ENCODE results near the gene ZNF584. TPM values are rescaled to one million over a fixed set of nuclear protein-coding genes. Genes with fewer than 3 reads are reported as not detected.
A peak's percentile ranks its signal among the peaks of the same experiment; 100 is the strongest.

Gene ZNF584
- total RNA-seq, 3 donors from 2014 or later (not counting 1 experiment from before 2014, with no cell fraction given) = 1.6 to 3.9 (median 2.8) TPM

GRCh38 chr19:58379246-58379645 is 29.2 kb upstream of the ZNF584 start:
- H3K27me3 Mint-ChIP-seq (ENCODE audit: low read depth in 2 of 2) = no peaks in the 10 kb centered on the region
- Histone ChIP-seq H3K9me3 (ENCODE audit: control insufficient read depth, insufficient read depth, low read length) (no peaks in the 10 kb centered on the region), H3K4me1 (ENCODE audit: control insufficient read depth, insufficient read depth, low read length) (peaks cover 27% of the 10 kb centered on the region), H3K27me3 (ENCODE audit: control insufficient read depth, insufficient read depth, low read length) (no peaks in the 10 kb centered on the region), H3K4me3 (ENCODE audit: low read length) (no peak overlapping the region), H3K36me3 (ENCODE audit: control insufficient read depth, insufficient read depth, low read length) (no peaks in the 10 kb centered on the region), H3K27ac (ENCODE audit: low read length) (no peak overlapping the region)
- peaks cover 13 to 22% of the 10 kb centered on the region in 2 donors for H3K4me1 Mint-ChIP-seq
- TF ChIP-seq CTCF (IDR thresholded peaks at IDR 0.05) = no peak
- peak overlapping the region; percentile 89 for H3K4me3 Mint-ChIP-seq
- ATAC-seq (no peak), DNase-seq (no peak)
- WGBS (ENCODE audit: insufficient coverage) = 95% methylated on average over 6 of the region's 6 CpGs
- H3K27ac Mint-ChIP-seq = peak overlapping the region; percentile 93 to 94
- no peaks in the 10 kb centered on the region for H3K9me3 Mint-ChIP-seq
- no peaks in the 10 kb centered on the region for H3K36me3 Mint-ChIP-seq
- intact Hi-C loops (cut with micrococcal nuclease) = no loop called here

GRCh38 chr19:58380037-58380661 is 28.3 kb upstream of the ZNF584 start:
- Mint-ChIP-seq H3K27me3 (ENCODE audit: low read depth in 2 of 2) (no peaks in the 10 kb centered on the region), H3K27ac (peak overlapping the region; percentile 93 to 94), H3K4me1 (peaks cover 13 to 22% of the 10 kb centered on the region in 2 donors), H3K9me3 (no peaks in the 10 kb centered on the region), H3K36me3 (no peaks in the 10 kb centered on the region), H3K4me3 (peak overlapping the region; percentile 89)
- no peak for DNase-seq
- H3K4me3 ChIP-seq (ENCODE audit: low read length) = peak overlapping the region; percentile 50
- no peaks in the 10 kb centered on the region for H3K27me3 ChIP-seq (ENCODE audit: control insufficient read depth, insufficient read depth, low read length)
- no peak for TF ChIP-seq CTCF (IDR thresholded peaks at IDR 0.05)
- H3K9me3 ChIP-seq (ENCODE audit: control insufficient read depth, insufficient read depth, low read length) = no peaks in the 10 kb centered on the region
- 7% methylated on average over 24 of the region's 24 CpGs for WGBS (ENCODE audit: insufficient coverage)
- ATAC-seq = no peak
- intact Hi-C loops (cut with micrococcal nuclease) = loop anchor here (2.0 to 10.0 kb wide), 3 partner anchors 53 to 195 kb away; partner anchors contain the start of genes ZNF274, ZNF324 and ZSCAN22
- peak overlapping the region; percentile 92 for H3K27ac ChIP-seq (ENCODE audit: low read length)
- no peaks in the 10 kb centered on the region for H3K36me3 ChIP-seq (ENCODE audit: control insufficient read depth, insufficient read depth, low read length)
- H3K4me1 ChIP-seq (ENCODE audit: control insufficient read depth, insufficient read depth, low read length) = peaks cover 29% of the 10 kb centered on the region

- Mint-ChIP-seq H3K27ac (peak within 1 kb of the TSS; percentile 93 to 94), H3K9me3 (no peaks in the 10 kb centered on the region), H3K4me3 (peak within 1 kb of the TSS; percentile 89), H3K27me3 (ENCODE audit: low read depth in 2 of 2) (no peaks in the 10 kb centered on the region), H3K4me1 (peaks cover 13 to 28% of the 10 kb centered on the region in 2 donors), H3K36me3 (no peaks in the 10 kb centered on the region)
- H3K4me3 ChIP-seq (ENCODE audit: low read length) = peak within 1 kb of the TSS; percentile 50
- H3K9me3 ChIP-seq (ENCODE audit: control insufficient read depth, insufficient read depth, low read length) = no peaks in the 10 kb centered on the region
- DNase-seq = peak; percentile 95 to 100
- WGBS (ENCODE audit: insufficient coverage) = under 1% methylated on average over 83 of the region's 83 CpGs
- H3K27me3 ChIP-seq (ENCODE audit: control insufficient read depth, insufficient read depth, low read length) = no peaks in the 10 kb centered on the region
- TF ChIP-seq CTCF (IDR thresholded peaks at IDR 0.05) = no peak
- ATAC-seq = peak; percentile 85 to 94 (median 86)
- intact Hi-C loops (cut with micrococcal nuclease) = loop anchor here (1.0 to 10.0 kb wide), 6 partner anchors 20 to 196 kb away; partner anchors contain the start of genes ERVK3-1, ZNF132, ZNF274 and ZNF324
- peaks cover 36% of the 10 kb centered on the region for H3K4me1 ChIP-seq (ENCODE audit: control insufficient read depth, insufficient read depth, low read length)
- H3K36me3 ChIP-seq (ENCODE audit: control insufficient read depth, insufficient read depth, low read length) = no peaks in the 10 kb centered on the region
- peak within 1 kb of the TSS; percentile 92 for H3K27ac ChIP-seq (ENCODE audit: low read length)
Measured at GRCh38 chr19:58380662-58381459, 27.6 kb upstream of the ZNF584 start, which contains the start of gene ZNF837. TSS of gene ZNF837 (minus strand) at chr19:58381030. CDS start at chr19:58369332, 11,698 bp downstream.

Measured in natural killer cell (primary cell).